ENCODE data around the gene CLCN7. TPM values are rescaled to one million over a fixed set of nuclear protein-coding genes. Genes with fewer than 3 reads are reported as not detected.

CLCN7 gene
- total RNA-seq, 1 experiment from 2014 or later: 64.0 TPM

- intact Hi-C loops (cut with micrococcal nuclease): no loop called here
- POLR2A ChIA-PET: no interaction called here
- Histone ChIP-seq H4K20me1 (ENCODE audit: insufficient read depth) (no peaks in the 10 kb centered on the region), H3K9ac (ENCODE audit: low read length) (no peak overlapping the region), H2AFZ (ENCODE audit: low read depth, low read length, poor library complexity, severe bottlenecking) (no peak overlapping the region), H3K4me1 (ENCODE audit: control insufficient read depth in 1 of 2, insufficient read depth in 2 of 2, low read length in 2 of 2) (peaks cover 10 to 17% of the 10 kb centered on the region in 2 experiments), H3K9me3 (ENCODE audit: control insufficient read depth in 1 of 2, insufficient read depth in 1 of 2, low read depth in 1 of 2, low read length in 2 of 2) (no peaks in the 10 kb centered on the region), H3K4me2 (ENCODE audit: low read length) (no peak overlapping the region), H3K27me3 (ENCODE audit: insufficient read depth, low read length) (no peaks in the 10 kb centered on the region), H3K9me2 (ENCODE audit: insufficient read depth) (no peaks in the 10 kb centered on the region), H3K27ac (ENCODE audit: low read depth, low read length) (no peak overlapping the region), H3K36me3 (ENCODE audit: control insufficient read depth in 1 of 2, insufficient read depth in 2 of 2, low read length in 2 of 2) (peaks cover 6 to 37% of the 10 kb centered on the region in 2 experiments; a peak in 3 of 4 replicates), H3K79me2 (ENCODE audit: insufficient read depth, low read length) (peaks cover 38% of the 10 kb centered on the region), H3K4me3 (replicated peaks in 1 of 2; ENCODE audit: low read depth in 1 of 2, low read length in 2 of 2) (no peak overlapping the region)
- TF ChIP-seq FOSL1 (IDR thresholded peaks at IDR 0.05; ENCODE audit: low read depth): no peak
- no peak for TF ChIP-seq ZFX (IDR thresholded peaks at IDR 0.05)
- no peak for TF ChIP-seq RAD21 (IDR thresholded peaks at IDR 0.05; ENCODE audit: low read depth)
- no peak for TF ChIP-seq TCF7L2 (IDR thresholded peaks at IDR 0.05; ENCODE audit: borderline replicate concordance, extremely low read depth, insufficient read depth, insufficient read length)
- TF ChIP-seq ZNF274 (IDR thresholded peaks at IDR 0.05; ENCODE audit: low read depth, low read length): no peak
- no peak for TF ChIP-seq POLR2AphosphoS5 (IDR thresholded peaks at IDR 0.05; ENCODE audit: low read depth, low read length)
- no peak for TF ChIP-seq ELF1 (IDR thresholded peaks at IDR 0.05; ENCODE audit: borderline replicate concordance, low read depth)
- no peak for TF ChIP-seq SP1 (IDR thresholded peaks at IDR 0.05; ENCODE audit: low read depth)
- TF ChIP-seq EGR1 (IDR thresholded peaks at IDR 0.05; ENCODE audit: low read depth): no peak
- no peak for TF ChIP-seq MAX (IDR thresholded peaks at IDR 0.05)
- CTCF ChIA-PET: no interaction called here
- RAD21 ChIA-PET (ENCODE audit: low non-redundant PET in 1 of 2, low total read pairs in 2 of 2, uncharacterized antibody in 2 of 2, unreplicated experiment in 2 of 2): no interaction called here
- BruUV-seq (replicated peaks): no TSS peak
- DNase-seq (ENCODE audit: low read depth, low spot score) (no peak), ATAC-seq (no peak)
These were observed 21.6 kb upstream of the CLCN7 start for GRCh38 chr16:1496464-1496863.

GRCh38 chr16:1495889-1496262 is 21.0 kb upstream of the CLCN7 start:
- Histone ChIP-seq H3K9me3 (ENCODE audit: control insufficient read depth in 1 of 2, insufficient read depth in 1 of 2, low read depth in 1 of 2, low read length in 2 of 2) (no peaks in the 10 kb centered on the region), H3K27me3 (ENCODE audit: insufficient read depth, low read length) (no peaks in the 10 kb centered on the region), H3K9me2 (ENCODE audit: insufficient read depth) (no peaks in the 10 kb centered on the region), H3K4me1 (ENCODE audit: control insufficient read depth in 1 of 2, insufficient read depth in 2 of 2, low read length in 2 of 2) (peaks cover 10 to 17% of the 10 kb centered on the region in 2 experiments), H4K20me1 (ENCODE audit: insufficient read depth) (no peaks in the 10 kb centered on the region), H3K27ac (ENCODE audit: low read depth, low read length) (no peak overlapping the region), H3K79me2 (ENCODE audit: insufficient read depth, low read length) (peaks cover 38% of the 10 kb centered on the region), H3K9ac (ENCODE audit: low read length) (no peak overlapping the region), H3K4me3 (replicated peaks in 1 of 2; ENCODE audit: low read depth in 1 of 2, low read length in 2 of 2) (no peak overlapping the region), H2AFZ (ENCODE audit: low read depth, low read length, poor library complexity, severe bottlenecking) (no peak overlapping the region), H3K4me2 (ENCODE audit: low read length) (no peak overlapping the region), H3K36me3 (ENCODE audit: control insufficient read depth in 1 of 2, insufficient read depth in 2 of 2, low read length in 2 of 2) (peaks cover 4 to 31% of the 10 kb centered on the region in 2 experiments; a peak in 3 of 4 replicates)
- CTCF ChIA-PET: no interaction called here
- no peak for DNase-seq (ENCODE audit: low read depth, low spot score)
- POLR2A ChIA-PET: no interaction called here
- RAD21 ChIA-PET (ENCODE audit: low non-redundant PET in 1 of 2, low total read pairs in 2 of 2, uncharacterized antibody in 2 of 2, unreplicated experiment in 2 of 2): no interaction called here
- BruUV-seq (replicated peaks): no TSS peak
- no peak for ATAC-seq
- intact Hi-C loops (cut with micrococcal nuclease): no loop called here
- TF ChIP-seq RAD21 (IDR thresholded peaks at IDR 0.05; ENCODE audit: low read depth) (no peak), ZNF274 (IDR thresholded peaks at IDR 0.05; ENCODE audit: low read depth, low read length) (no peak), POLR2AphosphoS5 (IDR thresholded peaks at IDR 0.05; ENCODE audit: low read depth, low read length) (no peak), EGR1 (IDR thresholded peaks at IDR 0.05; ENCODE audit: low read depth) (no peak), REST (IDR thresholded peaks at IDR 0.05; ENCODE audit: low read depth) (no peak), ZFX (IDR thresholded peaks at IDR 0.05) (no peak), JUND (IDR thresholded peaks at IDR 0.05) (no peak), ELF1 (IDR thresholded peaks at IDR 0.05; ENCODE audit: borderline replicate concordance, low read depth) (no peak), SRF (IDR thresholded peaks at IDR 0.05; ENCODE audit: low read depth) (no peak), CBX3 (IDR thresholded peaks at IDR 0.05; ENCODE audit: low read depth) (no peak), FOSL1 (IDR thresholded peaks at IDR 0.05; ENCODE audit: low read depth) (no peak), TCF7L2 (IDR thresholded peaks at IDR 0.05; ENCODE audit: borderline replicate concordance, extremely low read depth, insufficient read depth, insufficient read length) (no peak)
